Testis (tissue), 3 donors: ENCODE results near the gene PRKCZ. TPM values are rescaled to one million over a fixed set of nuclear protein-coding genes. Genes with fewer than 3 reads are reported as not detected.

Source experiments
- DNase-seq: peaks from one replicate; pipeline ENCODE4 v3.0.0-alpha.2; 2019
- H3K27ac ChIP-seq, 2 donors: fragments of 200-600 bp; sonication (generic); one replicate each; pipeline ENCODE4 v1.5.1; 2019
- H3K27me3 ChIP-seq: fragments of 200-600 bp; sonication (generic); one replicate; pipeline ENCODE4 v1.5.1; 2019
- H3K36me3 ChIP-seq: fragments of 200-600 bp; sonication (generic); one replicate; pipeline ENCODE4 v1.5.1; 2017; ENCODE audit warnings: low read depth; ENCODE audit errors: missing control alignments
- H3K4me1 ChIP-seq: fragments of 200-600 bp; sonication (generic); one replicate; pipeline ENCODE4 v1.5.1; 2019
- H3K4me3 ChIP-seq, 2 donors: fragments of 200-600 bp; sonication (generic); one replicate each; pipeline ENCODE4 v1.5.1; 2017 to 2019
- H3K9me3 ChIP-seq: fragments of 200-600 bp; sonication (generic); one replicate; pipeline ENCODE4 v1.5.1; 2017
- CTCF ChIP-seq, 3 experiments: fragments of 450-650 bp in 2 of 3; fragments of 200-600 bp in 1 of 3; sonication (generic) in 1 of 3; IDR thresholded peaks; one replicate each; pipeline ENCODE4 v1.5.1; 2016 to 2019; ENCODE audit warnings: antibody characterized with exemption in 3 of 3, mild to moderate bottlenecking in 2 of 3, moderate library complexity in 1 of 3
- POLR2A ChIP-seq: fragments of 450-650 bp; IDR thresholded peaks from one replicate; pipeline ENCODE4 v1.6.1; 2017; ENCODE audit warnings: antibody characterized with exemption, mild to moderate bottlenecking, moderate library complexity
- WGBS, 2 donors: methylation state at CpG; one replicate each; pipeline ENCODE4 v1.1.5; 2018; 5-methylcytosine and 5-hydroxymethylcytosine counted together
- intact Hi-C: fragments of 100-400 bp; cut with DNase I; formaldehyde crosslinking; loops from one replicate; pipeline ENCODE4 v1.15.1; 2023; ENCODE audit warnings: low total_unique reads
- polyA plus RNA-seq: library from polyadenylated mRNA; stranded (reverse); fragments of 350-450 nt; fragmentation: Illumina TruSeq; extraction: RNeasy Lipid Tissue Mini Kit (QIAGEN cat#74804); gene quantifications from one replicate; pipeline ENCODE4 v1.2.3, GENCODE V29; 2014; ENCODE audit warnings: low read depth, low replicate concordance; ENCODE audit not compliant: insufficient read depth
- total RNA-seq, 2 donors: library from RNA; depleted of rRNA; stranded (reverse); fragments of >200 nt; gene quantifications; one replicate each; pipeline ENCODE4 v1.2.3, GENCODE V29; 2016

The PRKCZ gene
- total and polyA plus RNA-seq, 3 donors from 2014 or later, result 86.4 to 142 (median 123) TPM

- no peak overlapping the region for H3K4me3 ChIP-seq
- H3K36me3 ChIP-seq, result no peaks in the 10 kb centered on the region
- no peak for TF ChIP-seq CTCF (IDR thresholded peaks at IDR 0.05)
- no peak for TF ChIP-seq POLR2A
- H3K9me3 ChIP-seq, result no peaks in the 10 kb centered on the region
- no peaks in the 10 kb centered on the region for H3K27me3 ChIP-seq
- DNase-seq, result no peak
- 92% methylated on average over 14 of the region's 14 CpGs for WGBS, 2 donors
- intact Hi-C loops, result no loop called here
- H3K27ac ChIP-seq, result no peak overlapping the region
- peaks cover 5% of the 10 kb centered on the region for H3K4me1 ChIP-seq
Measured at GRCh38 chr1:2181271-2181670, 131.1 kb downstream of the PRKCZ start.

- DNase-seq, result no peak
- Histone ChIP-seq H3K4me1 (peaks cover under 1% of the 10 kb centered on the region), H3K4me3 (no peak overlapping the region), H3K27ac (no peak overlapping the region), H3K9me3 (no peaks in the 10 kb centered on the region), H3K27me3 (no peaks in the 10 kb centered on the region), H3K36me3 (no peaks in the 10 kb centered on the region)
- TF ChIP-seq CTCF (IDR thresholded peaks at IDR 0.05) (no peak), POLR2A (no peak)
- 79 to 95% methylated on average over 11 of the region's 11 CpGs for WGBS, 2 donors
- intact Hi-C loops, result no loop called here
Measured at GRCh38 chr1:2181752-2182151, 131.5 kb downstream of the PRKCZ start.

- Histone ChIP-seq H3K27ac (no peak overlapping the region), H3K27me3 (no peaks in the 10 kb centered on the region), H3K4me3 (no peak overlapping the region), H3K4me1 (no peaks in the 10 kb centered on the region), H3K9me3 (no peaks in the 10 kb centered on the region), H3K36me3 (no peaks in the 10 kb centered on the region)
- WGBS, 2 donors, result 95 to 97% methylated on average over 13 of the region's 13 CpGs
- no peak for TF ChIP-seq CTCF (IDR thresholded peaks at IDR 0.05)
- DNase-seq, result no peak
- intact Hi-C loops, result no loop called here
Measured at GRCh38 chr1:2182376-2182775, 132.2 kb downstream of the PRKCZ start.

- Histone ChIP-seq H3K27ac (no peak overlapping the region), H3K27me3 (no peaks in the 10 kb centered on the region), H3K36me3 (no peaks in the 10 kb centered on the region), H3K4me1 (no peaks in the 10 kb centered on the region), H3K9me3 (no peaks in the 10 kb centered on the region), H3K4me3 (no peak overlapping the region)
- intact Hi-C loops, result no loop called here
- DNase-seq, result no peak
- WGBS, 2 donors, result 80 to 95% methylated on average over 2 to 15 of the region's 15 CpGs
- TF ChIP-seq POLR2A (no peak), CTCF (IDR thresholded peaks at IDR 0.05) (no peak)
Measured at GRCh38 chr1:2183937-2184334, 133.7 kb downstream of the PRKCZ start.

GRCh38 chr1:2184531-2184930, 134.3 kb downstream of the PRKCZ start:
- 90 to 91% methylated on average over 16 to 18 of the region's 18 CpGs for WGBS, 2 donors
- H3K27me3 ChIP-seq, result no peaks in the 10 kb centered on the region
- no peaks in the 10 kb centered on the region for H3K4me1 ChIP-seq
- TF ChIP-seq CTCF (IDR thresholded peaks at IDR 0.05) (no peak), POLR2A (no peak)
- no peak overlapping the region for H3K27ac ChIP-seq
- no peaks in the 10 kb centered on the region for H3K36me3 ChIP-seq
- intact Hi-C loops, result no loop called here
- no peak for DNase-seq
- H3K9me3 ChIP-seq, result no peaks in the 10 kb centered on the region
- no peak overlapping the region for H3K4me3 ChIP-seq
